Chondrocyte (in vitro differentiated cells): ENCODE results near the gene PRXL2A. TPM values are rescaled to one million over a fixed set of nuclear protein-coding genes. Genes with fewer than 3 reads are reported as not detected.
"Not testable (repeated sequence)": the region's sequence is repeated elsewhere in the genome, so short reads cannot be mapped to it uniquely, and the experiment has no call there.

Experiments used
- DNase-seq: peaks from one replicate; pipeline ENCODE4 v3.0.0; 2021; ENCODE audit warnings: mixed read lengths, low spot score
- H3K27ac Mint-ChIP-seq: one replicate; pipeline ENCODE4 v1.8.0; 2021; ENCODE audit warnings: mild to moderate bottlenecking, moderate library complexity, mixed read lengths; ENCODE audit not compliant: unreplicated experiment
- H3K27me3 Mint-ChIP-seq: 2 replicates; pipeline ENCODE4 v1.8.0; 2021; ENCODE audit warnings: low read depth, mixed read lengths
- H3K36me3 Mint-ChIP-seq: 2 replicates; pipeline ENCODE4 v1.8.0; 2021; ENCODE audit warnings: low read depth, mixed read lengths
- H3K4me1 Mint-ChIP-seq: 2 replicates; pipeline ENCODE4 v1.8.0; 2021; ENCODE audit warnings: low read depth, mild to moderate bottlenecking, mixed read lengths
- H3K4me3 Mint-ChIP-seq: one replicate; pipeline ENCODE4 v1.8.0; 2021; ENCODE audit warnings: mild to moderate bottlenecking, moderate library complexity, mixed read lengths; ENCODE audit not compliant: unreplicated experiment
- H3K9me3 Mint-ChIP-seq: 2 replicates; pipeline ENCODE4 v1.8.0; 2021; ENCODE audit warnings: low read depth, mixed read lengths
- total RNA-seq: library from RNA; stranded (reverse); gene quantifications from 3 replicates; pipeline ENCODE4 v1.2.1, GENCODE V29; 2021
- TF ChIP-seq, protein P1 (sequence below): fragments of 200-600 bp; sonication (generic); IDR thresholded peaks from 2 replicates; pipeline ENCODE4 v1.5.0; 2021; ENCODE audit warnings: antibody characterized with exemption, mild to moderate bottlenecking, moderate library complexity

PRXL2A gene
- total RNA-seq, 1 donor from 2014 or later: 86.9 TPM

- peaks cover 14% of the 10 kb centered on the region for H3K9me3 Mint-ChIP-seq
- H3K27me3 Mint-ChIP-seq: no peaks in the 10 kb centered on the region
- TF ChIP-seq, protein P1, sequence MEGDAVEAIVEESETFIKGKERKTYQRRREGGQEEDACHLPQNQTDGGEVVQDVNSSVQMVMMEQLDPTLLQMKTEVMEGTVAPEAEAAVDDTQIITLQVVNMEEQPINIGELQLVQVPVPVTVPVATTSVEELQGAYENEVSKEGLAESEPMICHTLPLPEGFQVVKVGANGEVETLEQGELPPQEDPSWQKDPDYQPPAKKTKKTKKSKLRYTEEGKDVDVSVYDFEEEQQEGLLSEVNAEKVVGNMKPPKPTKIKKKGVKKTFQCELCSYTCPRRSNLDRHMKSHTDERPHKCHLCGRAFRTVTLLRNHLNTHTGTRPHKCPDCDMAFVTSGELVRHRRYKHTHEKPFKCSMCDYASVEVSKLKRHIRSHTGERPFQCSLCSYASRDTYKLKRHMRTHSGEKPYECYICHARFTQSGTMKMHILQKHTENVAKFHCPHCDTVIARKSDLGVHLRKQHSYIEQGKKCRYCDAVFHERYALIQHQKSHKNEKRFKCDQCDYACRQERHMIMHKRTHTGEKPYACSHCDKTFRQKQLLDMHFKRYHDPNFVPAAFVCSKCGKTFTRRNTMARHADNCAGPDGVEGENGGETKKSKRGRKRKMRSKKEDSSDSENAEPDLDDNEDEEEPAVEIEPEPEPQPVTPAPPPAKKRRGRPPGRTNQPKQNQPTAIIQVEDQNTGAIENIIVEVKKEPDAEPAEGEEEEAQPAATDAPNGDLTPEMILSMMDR: no peak
- H3K4me3 Mint-ChIP-seq: no peak overlapping the region
- peaks cover 49% of the 10 kb centered on the region for H3K4me1 Mint-ChIP-seq
- H3K36me3 Mint-ChIP-seq: peaks cover 12% of the 10 kb centered on the region
- no peak for DNase-seq
- peak overlapping the region; percentile 59 for H3K27ac Mint-ChIP-seq
These were observed 68.3 kb downstream of the PRXL2A start for GRCh38 chr10:80476685-80477084.

GRCh38 chr10:80477813-80478212 lies 69.5 kb downstream of the PRXL2A start:
- Mint-ChIP-seq H3K27ac (peak overlapping the region; percentile 68), H3K4me1 (peaks cover 38% of the 10 kb centered on the region), H3K4me3 (no peak overlapping the region), H3K36me3 (peaks cover 12% of the 10 kb centered on the region), H3K9me3 (peaks cover 14% of the 10 kb centered on the region), H3K27me3 (no peaks in the 10 kb centered on the region)
- DNase-seq: no peak
- TF ChIP-seq, protein P1: no peak

DNA sequence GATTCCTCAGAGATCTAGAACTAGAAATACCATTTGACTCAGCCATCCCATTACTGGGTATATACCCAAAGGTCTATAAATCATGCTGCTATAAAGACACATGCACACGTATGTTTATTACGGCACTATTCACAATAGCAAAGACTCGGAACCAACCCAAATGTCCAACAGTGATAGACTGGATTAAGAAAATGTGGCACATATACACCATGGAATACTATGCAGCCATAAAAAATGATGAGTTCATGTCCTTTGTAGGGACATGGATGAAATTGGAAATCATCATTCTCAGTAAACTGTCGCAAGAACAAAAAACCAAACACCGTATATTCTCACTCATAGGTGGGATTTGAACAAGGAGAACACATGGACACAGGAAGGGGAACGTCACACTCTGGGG lies 72.0 kb downstream of the PRXL2A start:
- H3K36me3 Mint-ChIP-seq: peaks cover 12% of the 10 kb centered on the region
- not testable (repeated sequence) for H3K27me3 Mint-ChIP-seq, DNase-seq, H3K4me3 Mint-ChIP-seq
- H3K9me3 Mint-ChIP-seq: peaks cover 14% of the 10 kb centered on the region
- peak overlapping the region; percentile 49 for H3K27ac Mint-ChIP-seq
- H3K4me1 Mint-ChIP-seq: peaks cover 26% of the 10 kb centered on the region

DNA sequence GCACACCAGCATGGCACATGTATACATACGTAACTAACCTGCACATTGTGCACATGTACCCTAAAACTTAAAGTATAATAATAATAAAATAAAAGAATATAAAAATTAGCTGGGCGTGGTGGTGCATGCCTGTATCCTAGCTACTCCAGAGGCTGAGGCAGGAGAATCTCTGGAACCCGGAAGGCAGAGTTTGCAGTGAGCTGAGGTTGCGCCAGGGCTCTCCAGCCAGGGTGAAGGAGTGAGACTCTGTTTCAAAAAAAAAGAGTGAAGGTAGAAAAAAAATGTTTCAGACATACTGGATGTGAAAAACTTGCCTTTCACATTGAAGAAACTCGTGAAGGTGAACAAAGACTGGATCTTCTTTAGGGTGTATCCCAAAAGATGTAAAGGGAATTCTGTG lies 72.5 kb downstream of the PRXL2A start:
- Mint-ChIP-seq H3K4me3 (no peak overlapping the region), H3K36me3 (peaks cover 12% of the 10 kb centered on the region), H3K27ac (no peak overlapping the region), H3K27me3 (no peaks in the 10 kb centered on the region), H3K9me3 (peaks cover 14% of the 10 kb centered on the region), H3K4me1 (peaks cover 31% of the 10 kb centered on the region)
- no peak for DNase-seq
- TF ChIP-seq, protein P1: no peak

DNA sequence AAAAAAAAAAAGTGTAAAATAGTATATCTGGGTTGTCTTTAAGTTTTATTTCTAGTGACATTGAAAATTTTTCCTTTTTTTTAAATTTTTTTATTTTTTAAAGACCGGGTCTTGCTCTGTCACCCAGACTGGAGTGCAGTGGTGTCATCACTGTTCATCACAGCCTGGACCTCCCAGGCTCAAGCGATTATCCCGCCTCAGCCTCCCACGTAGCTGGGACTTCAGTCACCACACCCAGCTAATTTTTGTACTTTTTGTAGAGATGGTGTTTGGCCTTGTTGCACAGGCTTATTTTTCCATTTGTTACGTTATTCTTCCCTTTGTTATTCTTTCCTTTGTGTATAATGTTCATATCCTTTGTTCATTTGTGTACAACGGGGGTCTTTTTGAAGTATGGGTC lies 75.9 kb downstream of the PRXL2A start:
- DNase-seq: no peak
- H3K4me1 Mint-ChIP-seq: peaks cover 29% of the 10 kb centered on the region
- H3K27ac Mint-ChIP-seq: no peak overlapping the region
- TF ChIP-seq, protein P1: no peak
- H3K9me3 Mint-ChIP-seq: peaks cover 3% of the 10 kb centered on the region
- H3K4me3 Mint-ChIP-seq: no peak overlapping the region
- H3K27me3 Mint-ChIP-seq: no peaks in the 10 kb centered on the region
- H3K36me3 Mint-ChIP-seq: peaks cover 4% of the 10 kb centered on the region

- Mint-ChIP-seq H3K4me3 (no peak overlapping the region), H3K4me1 (peaks cover 29% of the 10 kb centered on the region), H3K9me3 (peaks cover 3% of the 10 kb centered on the region), H3K36me3 (peaks cover 4% of the 10 kb centered on the region), H3K27me3 (no peaks in the 10 kb centered on the region), H3K27ac (no peak overlapping the region)
- TF ChIP-seq, protein P1: no peak
- no peak for DNase-seq
These were observed 76.3 kb downstream of the PRXL2A start for GRCh38 chr10:80484676-80485075.
